HEK293 (cell line): ENCODE data around the gene SNTB2.

Experiments used
- BCL11A ChIP-seq: fragments of 450-650 bp; formaldehyde crosslinking; IDR thresholded peaks from 2 replicates; pipeline ENCODE4 v1.5.1; 2016; ENCODE audit warnings: low read depth, missing biosample characterization, missing genetic modification characterization
- INSM2 ChIP-seq: fragments of 450-650 bp; formaldehyde crosslinking; IDR thresholded peaks from 2 replicates; pipeline ENCODE4 v1.5.1; 2016; ENCODE audit warnings: missing biosample characterization, missing genetic modification characterization
- REPIN1 ChIP-seq: fragments of 450-650 bp; formaldehyde crosslinking; IDR thresholded peaks from 2 replicates; pipeline ENCODE4 v1.5.1; 2017; ENCODE audit warnings: missing biosample characterization, missing genetic modification characterization, low read depth
- REST ChIP-seq: fragments of 450-650 bp; formaldehyde crosslinking; IDR thresholded peaks from 2 replicates; pipeline ENCODE4 v1.5.1; 2016; ENCODE audit warnings: missing biosample characterization, missing genetic modification characterization
- ZEB2 ChIP-seq: fragments of 450-650 bp; formaldehyde crosslinking; IDR thresholded peaks from 2 replicates; pipeline ENCODE4 v1.5.1; 2016; ENCODE audit warnings: missing biosample characterization, missing genetic modification characterization
- ZFP3 ChIP-seq: fragments of 450-650 bp; formaldehyde crosslinking; IDR thresholded peaks from 2 replicates; pipeline ENCODE4 v1.5.1; 2016; ENCODE audit warnings: low read depth, missing biosample characterization, missing genetic modification characterization
- ZNF16 ChIP-seq: fragments of 450-650 bp; formaldehyde crosslinking; IDR thresholded peaks from 2 replicates; pipeline ENCODE4 v1.5.1; 2016; ENCODE audit warnings: low read depth, missing biosample characterization, missing genetic modification characterization
- ZNF510 ChIP-seq: fragments of 450-650 bp; formaldehyde crosslinking; IDR thresholded peaks from 2 replicates; pipeline ENCODE4 v1.5.1; 2018; ENCODE audit warnings: mild to moderate bottlenecking, missing genetic modification characterization, missing biosample characterization; ENCODE audit not compliant: insufficient replicate concordance
- ZNF76 ChIP-seq: fragments of 450-650 bp; formaldehyde crosslinking; IDR thresholded peaks from 2 replicates; pipeline ENCODE4; 2016; ENCODE audit warnings: low read depth, missing biosample characterization, missing genetic modification characterization, borderline replicate concordance
- TF ChIP-seq, protein P1 (sequence below): fragments of 450-650 bp; formaldehyde crosslinking; IDR thresholded peaks from 2 replicates; pipeline ENCODE4 v1.5.1; 2016; ENCODE audit warnings: missing biosample characterization, missing genetic modification characterization

DNA sequence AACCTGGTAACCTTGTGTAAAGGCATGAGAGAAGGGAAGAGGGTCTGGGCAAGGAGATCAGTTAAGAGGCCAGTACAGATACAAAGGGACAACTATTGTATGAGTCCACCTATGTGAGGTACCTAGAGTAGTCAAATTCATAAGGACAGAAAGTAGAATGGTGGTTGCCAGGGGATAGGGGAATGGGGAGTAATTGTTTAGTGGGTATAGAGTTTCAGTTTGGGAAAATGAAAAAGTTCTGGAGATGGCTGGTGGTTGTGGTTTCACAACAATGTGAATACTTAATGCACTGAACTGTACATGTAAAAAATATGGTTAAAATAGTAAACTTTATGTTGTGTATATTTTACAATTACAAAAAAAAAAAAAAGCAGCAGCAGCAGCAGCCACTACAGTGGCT is 49.4 kb downstream of the SNTB2 start:
- TF ChIP-seq, protein P1, sequence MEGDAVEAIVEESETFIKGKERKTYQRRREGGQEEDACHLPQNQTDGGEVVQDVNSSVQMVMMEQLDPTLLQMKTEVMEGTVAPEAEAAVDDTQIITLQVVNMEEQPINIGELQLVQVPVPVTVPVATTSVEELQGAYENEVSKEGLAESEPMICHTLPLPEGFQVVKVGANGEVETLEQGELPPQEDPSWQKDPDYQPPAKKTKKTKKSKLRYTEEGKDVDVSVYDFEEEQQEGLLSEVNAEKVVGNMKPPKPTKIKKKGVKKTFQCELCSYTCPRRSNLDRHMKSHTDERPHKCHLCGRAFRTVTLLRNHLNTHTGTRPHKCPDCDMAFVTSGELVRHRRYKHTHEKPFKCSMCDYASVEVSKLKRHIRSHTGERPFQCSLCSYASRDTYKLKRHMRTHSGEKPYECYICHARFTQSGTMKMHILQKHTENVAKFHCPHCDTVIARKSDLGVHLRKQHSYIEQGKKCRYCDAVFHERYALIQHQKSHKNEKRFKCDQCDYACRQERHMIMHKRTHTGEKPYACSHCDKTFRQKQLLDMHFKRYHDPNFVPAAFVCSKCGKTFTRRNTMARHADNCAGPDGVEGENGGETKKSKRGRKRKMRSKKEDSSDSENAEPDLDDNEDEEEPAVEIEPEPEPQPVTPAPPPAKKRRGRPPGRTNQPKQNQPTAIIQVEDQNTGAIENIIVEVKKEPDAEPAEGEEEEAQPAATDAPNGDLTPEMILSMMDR: no peak
- TF ChIP-seq ZNF76: no peak
- no peak for TF ChIP-seq REST (tag by site-specific recombination)
- no peak for TF ChIP-seq ZNF510
- TF ChIP-seq ZNF16 (tag by site-specific recombination): no peak
- no peak for TF ChIP-seq ZFP3 (tag by site-specific recombination)
- no peak for TF ChIP-seq ZEB2 (tag by site-specific recombination)
- TF ChIP-seq BCL11A: no peak
- TF ChIP-seq INSM2 (tag by site-specific recombination): no peak
- TF ChIP-seq REPIN1 (tag by site-specific recombination): no peak
